HG03460 (cell line): ENCODE results near the gene ZDHHC21.
A peak's percentile ranks its signal among the peaks of the same experiment; 100 is the strongest.

Experiments used
- ATAC-seq: cut with Tn5 transposase; IDR thresholded peaks from one replicate; pipeline ENCODE4 v1.9.1; 2021; ENCODE audit not compliant: unreplicated experiment

Gene ZDHHC21

GRCh38 chr9:14693251-14693861, at the start of gene ZDHHC21:
TSS of gene ZDHHC21 (minus strand) at chr9:14693432. CDS start at chr9:14674340, 19,092 bp downstream.
- ATAC-seq: peak; percentile 83

- ATAC-seq: peak; percentile 84
Measured at GRCh38 chr9:14741369-14741768, 48.1 kb upstream of the ZDHHC21 start.

GRCh38 chr9:14733133-14733532, 39.9 kb upstream of the ZDHHC21 start:
- ATAC-seq: no peak

GRCh38 chr9:14731294-14731981, 38.2 kb upstream of the ZDHHC21 start:
- ATAC-seq: no peak

- no peak for ATAC-seq
Measured at GRCh38 chr9:14730461-14730898, 37.2 kb upstream of the ZDHHC21 start.

GRCh38 chr9:14723301-14723700, 30.1 kb upstream of the ZDHHC21 start:
- no peak for ATAC-seq

DNA sequence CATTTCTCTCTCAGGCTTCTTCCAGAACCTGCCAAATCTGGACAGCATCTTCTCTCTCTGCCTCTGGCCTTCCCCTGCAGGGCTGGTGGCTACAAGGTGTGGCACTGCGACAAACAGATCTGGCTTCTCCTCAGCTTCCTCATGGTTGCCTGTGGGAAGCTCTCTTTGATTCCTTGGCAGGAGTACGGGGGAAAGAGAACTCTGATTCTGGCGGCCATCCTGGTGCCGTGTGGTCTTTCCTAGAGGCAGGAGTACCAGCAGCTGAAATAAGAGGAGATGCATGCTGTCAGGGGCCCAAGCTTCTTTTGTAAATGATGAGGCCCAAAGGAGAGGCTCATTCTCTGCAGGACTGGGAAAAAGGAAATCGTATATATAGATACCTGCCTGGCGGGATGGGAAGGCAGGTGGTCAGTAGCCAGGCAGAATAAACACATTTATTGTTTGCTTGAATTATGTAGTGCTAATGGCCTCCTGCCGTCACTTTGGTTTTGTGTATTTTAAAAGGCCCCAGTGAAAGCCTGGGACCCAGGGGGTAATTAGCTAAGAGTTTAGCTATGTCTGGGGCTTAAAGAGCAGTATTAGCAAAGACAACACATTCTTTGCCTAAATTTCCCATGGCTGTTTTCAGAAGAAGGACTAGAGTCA, 29.3 kb upstream of the ZDHHC21 start, which contains the start of gene CER1:
CER1 (minus strand) TSS at position 343 of the 645 bp plus-strand sequence; CDS start at position 282, 61 bp downstream.
- no peak for ATAC-seq

- ATAC-seq: no peak
Measured at GRCh38 chr9:14719231-14719923, 26.1 kb upstream of the ZDHHC21 start.

DNA sequence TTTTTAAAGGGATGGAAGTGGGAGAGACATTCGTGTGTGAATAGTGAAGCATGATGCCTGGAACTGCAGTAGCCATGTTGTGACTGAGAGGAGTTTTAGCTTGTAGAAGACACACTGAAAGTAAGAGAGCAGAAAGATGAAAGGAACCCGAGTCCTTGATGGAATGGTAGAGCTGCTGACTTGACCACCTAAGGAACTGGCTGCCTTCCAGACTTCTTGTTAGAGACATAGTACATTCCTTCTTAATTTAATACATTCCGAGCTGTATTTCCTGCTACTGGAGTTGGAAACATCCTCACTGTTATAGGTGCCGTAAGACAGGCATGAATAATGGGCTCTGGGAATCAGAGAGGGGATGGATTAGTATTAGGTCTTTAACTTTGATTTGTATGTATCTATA, 21.9 kb upstream of the ZDHHC21 start:
- no peak for ATAC-seq

GRCh38 chr9:14713187-14713767, 20.0 kb upstream of the ZDHHC21 start:
- no peak for ATAC-seq

GRCh38 chr9:14710804-14711203, 17.6 kb upstream of the ZDHHC21 start:
- ATAC-seq: no peak

- no peak for ATAC-seq
Measured at GRCh38 chr9:14706530-14707140, 13.4 kb upstream of the ZDHHC21 start.

GRCh38 chr9:14705079-14705478, 11.8 kb upstream of the ZDHHC21 start:
- no peak for ATAC-seq

DNA sequence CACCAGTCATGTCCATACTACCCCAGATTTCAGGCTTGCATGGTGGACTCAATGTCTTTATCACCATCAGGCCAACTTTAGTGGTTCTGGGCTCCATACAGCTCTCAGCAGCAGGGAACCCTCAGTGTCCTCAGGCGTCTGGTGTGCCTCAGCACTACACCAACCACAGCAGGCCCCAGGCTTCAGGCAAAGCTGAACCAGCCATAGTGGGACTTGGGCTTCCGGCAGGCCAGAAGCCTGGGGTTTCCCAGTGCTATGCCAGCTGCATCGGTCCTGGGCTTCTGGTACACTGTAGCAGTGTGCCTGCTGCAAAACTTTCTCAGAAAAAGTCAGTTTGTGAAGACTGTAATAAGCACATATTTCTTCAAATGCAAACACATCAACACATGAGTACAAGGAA, 11.0 kb upstream of the ZDHHC21 start:
- ATAC-seq: no peak

- no peak for ATAC-seq
Measured at GRCh38 chr9:14702200-14702720, 9.0 kb upstream of the ZDHHC21 start.

- peak; percentile 40 for ATAC-seq
Measured at GRCh38 chr9:14692470-14693250, 572 bp downstream of the ZDHHC21 start.

- ATAC-seq: no peak
Measured at GRCh38 chr9:14690948-14691730, 2.1 kb downstream of the ZDHHC21 start.

DNA sequence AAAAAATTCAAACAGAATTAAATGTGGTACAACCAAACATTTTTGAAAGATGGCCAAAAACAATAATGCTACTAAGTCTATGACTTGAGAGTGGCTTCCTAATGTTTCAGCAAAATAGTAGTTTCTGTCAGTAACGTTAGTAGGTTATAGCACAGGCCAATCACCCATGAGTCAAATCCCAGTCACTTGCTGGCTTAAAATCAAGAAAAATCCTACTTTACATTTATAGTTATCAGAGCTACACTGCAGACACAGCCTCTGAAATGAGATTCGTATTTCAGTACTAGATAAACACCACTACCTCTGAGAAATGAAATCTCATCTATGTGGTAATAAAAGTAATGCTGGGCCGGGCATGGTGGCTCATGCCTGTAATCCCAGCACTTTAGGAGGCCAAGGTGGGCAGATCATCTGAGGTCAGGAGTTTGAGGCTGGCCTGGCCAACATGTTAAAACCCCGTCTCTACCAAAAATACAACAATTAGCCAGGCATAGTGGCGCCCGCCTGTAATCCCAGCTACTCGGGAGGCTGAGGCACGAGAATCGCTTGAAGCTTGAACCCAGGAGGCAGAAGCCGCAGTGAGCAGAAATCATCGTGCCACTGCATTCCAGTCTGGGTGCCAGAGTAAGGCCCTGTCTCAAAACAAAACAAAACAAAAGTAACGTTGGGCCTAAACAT, 6.1 kb downstream of the ZDHHC21 start:
- ATAC-seq: no peak
